ENCODE results near the gene CGB3.

The CGB3 gene

DNA sequence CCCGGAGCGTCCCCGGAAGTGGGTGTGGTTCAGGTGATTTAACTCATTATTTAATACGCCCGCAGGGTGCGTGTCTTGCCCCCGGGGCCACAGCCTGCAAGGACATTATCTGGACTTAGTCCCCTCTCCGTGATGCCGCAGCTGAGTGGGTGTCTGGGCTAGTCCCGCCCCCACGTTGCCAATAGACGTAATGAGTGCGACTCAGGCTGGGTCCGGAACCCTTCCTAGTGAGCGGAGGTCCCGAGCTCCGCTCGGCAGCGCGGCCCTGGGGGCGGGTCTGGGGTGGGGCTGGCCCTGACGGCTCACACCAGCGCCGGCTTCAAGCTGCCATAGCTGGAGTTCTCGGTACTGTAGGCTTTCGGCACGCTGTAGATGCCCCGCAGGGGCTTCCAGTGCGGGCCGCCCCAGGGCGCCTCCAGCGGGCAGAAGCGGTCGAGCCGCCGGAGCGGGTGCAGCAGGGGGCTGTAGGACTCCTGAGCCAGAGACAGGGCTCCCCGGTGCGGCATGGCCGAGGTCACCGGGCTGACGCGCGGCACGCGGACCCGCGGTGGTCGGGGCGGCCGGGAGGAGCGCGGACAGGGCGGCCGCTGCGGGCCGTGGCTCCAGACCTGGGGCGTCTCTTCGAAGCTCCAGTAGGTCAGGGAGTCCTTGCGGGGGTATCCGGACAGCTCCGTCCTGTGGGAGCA is 6.3 kb downstream of the CGB3 start:
- FAIRE-seq (no peak), DNase-seq (ENCODE audit: extremely low spot score, insufficient read length, low read depth) (no peak)

GRCh38 chr19:49017041-49017665 is 7.0 kb downstream of the CGB3 start, which contains the start of gene LHB:
TSS of gene LHB (minus strand) at chr19:49017091. CDS start at chr19:49017081, 10 bp downstream.
- no peak for DNase-seq (ENCODE audit: extremely low spot score, insufficient read length, low read depth)
- FAIRE-seq, result no peak

- FAIRE-seq, result no peak
- no peak for DNase-seq (ENCODE audit: extremely low spot score, insufficient read length, low read depth)
Observed at GRCh38 chr19:49016067-49016839, 7.9 kb downstream of the CGB3 start.

- FAIRE-seq, result no peak
- DNase-seq (ENCODE audit: extremely low spot score, insufficient read length, low read depth), result no peak
Observed at GRCh38 chr19:49014870-49015255, 9.3 kb downstream of the CGB3 start.

DNA sequence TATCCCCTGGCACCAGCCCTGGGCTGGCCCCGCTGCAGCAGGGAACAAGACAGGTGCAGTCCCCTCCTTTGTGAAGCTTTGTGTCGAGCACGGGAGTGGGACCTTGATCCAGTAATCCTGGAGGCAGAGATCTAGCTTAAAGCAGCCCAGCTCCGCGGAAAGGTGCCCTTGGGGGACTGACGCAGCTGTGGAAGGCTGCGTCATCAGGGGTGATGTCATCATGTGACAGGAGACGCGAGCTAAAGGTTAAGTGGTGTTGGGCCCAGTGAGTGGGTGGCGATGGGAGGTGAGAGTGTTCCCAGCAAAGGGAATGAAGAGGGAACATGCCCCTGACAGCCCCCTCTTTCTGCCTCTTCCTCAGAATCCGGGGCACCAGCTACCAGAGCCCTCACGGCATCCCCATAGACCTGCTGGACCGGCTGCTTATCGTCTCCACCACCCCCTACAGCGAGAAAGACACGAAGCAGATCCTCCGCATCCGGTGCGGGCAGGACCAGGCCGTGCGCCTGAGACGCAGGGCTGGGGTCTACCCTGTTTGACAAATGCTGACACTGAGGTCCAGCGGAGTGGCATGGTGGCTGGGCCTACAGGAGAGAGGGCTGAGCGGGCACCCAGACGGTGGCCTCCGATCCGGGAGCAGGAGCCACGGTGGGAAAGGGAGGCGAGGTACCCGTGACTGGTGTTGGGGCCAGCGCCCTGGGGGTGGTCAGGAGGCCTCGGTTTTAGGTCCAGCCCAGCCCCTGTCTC is 9.8 kb downstream of the CGB3 start:
- no peak for DNase-seq (ENCODE audit: extremely low spot score, insufficient read length, low read depth)
- FAIRE-seq, result no peak

- DNase-seq (ENCODE audit: extremely low spot score, insufficient read length, low read depth), result no peak
- no peak for FAIRE-seq
Observed at GRCh38 chr19:49011194-49011593, 12.9 kb downstream of the CGB3 start.

- no peak for DNase-seq (ENCODE audit: extremely low spot score, insufficient read length, low read depth)
- FAIRE-seq, result no peak
Observed at GRCh38 chr19:49010453-49010852, 13.7 kb downstream of the CGB3 start.

GRCh38 chr19:49009828-49010227 is 14.3 kb downstream of the CGB3 start:
- FAIRE-seq, result no peak
- no peak for DNase-seq (ENCODE audit: extremely low spot score, insufficient read length, low read depth)

DNA sequence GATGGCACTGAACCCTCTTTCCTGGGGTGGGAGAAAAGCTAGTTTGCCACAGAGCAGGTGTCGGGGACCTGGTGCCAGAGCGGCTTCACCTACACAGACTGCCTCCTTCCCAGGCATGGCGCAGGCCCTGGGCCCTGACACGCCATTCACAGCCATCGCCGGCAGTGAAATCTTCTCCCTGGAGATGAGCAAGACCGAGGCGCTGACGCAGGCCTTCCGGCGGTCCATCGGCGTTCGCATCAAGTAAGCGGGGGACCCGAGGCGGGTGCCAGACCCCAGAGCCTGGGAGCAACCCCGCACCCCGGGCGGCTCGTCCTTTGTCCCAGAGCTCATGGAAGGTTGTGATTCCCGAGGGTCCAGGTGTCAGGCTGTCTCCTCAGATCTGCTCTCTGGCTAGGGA is 17.2 kb downstream of the CGB3 start:
- DNase-seq (ENCODE audit: extremely low spot score, insufficient read length, low read depth), result no peak

GRCh38 chr19:49004964-49005614 is 19.0 kb downstream of the CGB3 start:
- no peak for FAIRE-seq
- DNase-seq (ENCODE audit: extremely low spot score, insufficient read length, low read depth), result no peak

More for the DNA sequence above, 17.2 kb downstream of the CGB3 start:
- FAIRE-seq, result no peak

- DNase-seq (ENCODE audit: extremely low spot score, insufficient read length, low read depth), result no peak
- FAIRE-seq, result no peak
Observed at GRCh38 chr19:49004133-49004532, 20.0 kb downstream of the CGB3 start.

- peak; percentile 52 for FAIRE-seq
- DNase-seq (ENCODE audit: extremely low spot score, insufficient read length, low read depth), result no peak
Observed at GRCh38 chr19:48999481-49000325, 24.4 kb downstream of the CGB3 start.

GRCh38 chr19:48997972-48998371 is 26.2 kb downstream of the CGB3 start:
- DNase-seq (ENCODE audit: extremely low spot score, insufficient read length, low read depth) (no peak), FAIRE-seq (no peak)

DNA sequence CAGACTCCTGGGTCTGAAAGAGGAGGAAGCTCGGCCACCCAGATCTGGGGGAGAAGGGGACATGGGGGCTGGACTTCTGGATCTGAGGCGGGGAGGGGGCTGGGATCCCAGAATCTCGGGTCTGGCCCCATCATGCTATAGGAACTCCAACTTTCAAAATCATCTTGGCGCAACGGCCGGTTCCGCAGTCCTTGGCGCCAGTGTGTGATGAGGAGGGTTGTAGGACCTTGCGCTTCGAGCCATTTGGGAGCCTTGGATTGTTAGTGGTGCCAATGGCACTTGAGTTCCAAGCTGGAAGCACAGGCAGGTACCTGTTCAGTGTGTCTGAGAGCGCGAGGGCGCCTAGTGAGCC is 30.1 kb downstream of the CGB3 start:
- FAIRE-seq (no peak), DNase-seq (ENCODE audit: extremely low spot score, insufficient read length, low read depth) (no peak)

DNA sequence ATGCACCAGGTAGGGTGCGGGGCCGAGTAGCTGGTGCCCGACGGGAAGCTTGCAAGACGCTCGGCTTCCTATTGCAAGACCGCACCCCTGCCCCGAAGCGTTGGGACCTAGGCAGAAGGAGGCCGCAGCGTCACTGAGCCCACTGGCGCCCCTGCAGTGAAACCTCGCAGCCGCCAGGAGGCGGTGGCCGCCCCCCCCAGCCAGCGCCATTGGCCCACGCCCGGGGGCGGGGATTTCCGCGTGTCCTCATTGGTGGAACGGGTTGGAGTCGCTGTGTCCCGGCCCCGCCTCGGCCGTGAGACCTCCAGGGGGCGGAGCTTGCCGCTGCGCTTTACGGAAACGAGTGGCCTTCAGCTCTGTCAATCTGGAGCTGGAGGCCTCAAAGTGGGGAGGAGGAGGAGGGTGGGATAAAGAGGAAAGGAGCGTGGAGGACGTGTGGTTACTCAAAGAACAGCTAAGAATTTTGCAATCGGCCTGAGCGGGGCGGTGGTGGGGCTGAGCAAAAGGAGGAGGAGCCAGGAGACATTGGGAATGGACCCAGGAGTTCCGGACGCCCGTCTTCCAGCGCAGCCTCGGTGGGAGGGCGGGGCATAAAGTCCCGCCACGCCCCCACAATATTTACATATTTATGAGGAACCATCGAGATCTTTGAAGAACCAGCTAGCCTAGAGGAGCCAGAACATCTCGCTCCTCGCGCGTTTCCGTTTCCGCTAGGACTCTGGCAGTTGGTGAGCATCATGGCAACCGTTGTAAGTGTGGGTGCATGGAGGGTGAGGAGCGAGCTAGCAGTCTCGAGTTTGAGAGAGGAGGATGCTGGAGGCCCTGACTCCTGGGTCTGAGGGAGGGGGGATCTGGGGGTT is 30.7 kb downstream of the CGB3 start, which contains the start of the genes GYS1 and RUVBL2:
GYS1 (minus strand) TSS at position 135 of the 860 bp plus-strand sequence. CDS start 197 bp downstream, outside the sequence.
RUVBL2 (plus strand) TSS at position 713 of the 860 bp plus-strand sequence; CDS start at position 738, 25 bp downstream.
- peak; percentile 98 for DNase-seq (ENCODE audit: extremely low spot score, insufficient read length, low read depth)
- FAIRE-seq, result peak; percentile 99

- DNase-seq (ENCODE audit: extremely low spot score, insufficient read length, low read depth) (no peak), FAIRE-seq (no peak)
Observed at GRCh38 chr19:48992581-48993174, 31.5 kb downstream of the CGB3 start.

- FAIRE-seq, result no peak
- DNase-seq (ENCODE audit: extremely low spot score, insufficient read length, low read depth), result no peak
Observed at GRCh38 chr19:48991873-48992580, 32.1 kb downstream of the CGB3 start.

Measured in GM18507 (cell line).